ENCODE results near the gene WDR86.
A peak's percentile ranks its signal among the peaks of the same experiment; 100 is the strongest.

The WDR86 gene

GRCh38 chr7:151391358-151391730 is 18.5 kb downstream of the WDR86 start:
- no peak for DNase-seq (ENCODE audit: low read depth)

- DNase-seq (ENCODE audit: low read depth), result no peak
These were observed 19.1 kb downstream of the WDR86 start for GRCh38 chr7:151390598-151391357.

GRCh38 chr7:151389768-151390597 is 19.9 kb downstream of the WDR86 start:
- DNase-seq (ENCODE audit: low read depth), result no peak

- no peak for DNase-seq (ENCODE audit: low read depth)
These were observed 20.6 kb downstream of the WDR86 start for GRCh38 chr7:151389096-151389767.

- DNase-seq (ENCODE audit: low read depth), result no peak
These were observed 21.4 kb downstream of the WDR86 start for GRCh38 chr7:151388430-151388829.

GRCh38 chr7:151388007-151388297 is 21.9 kb downstream of the WDR86 start:
- DNase-seq (ENCODE audit: low read depth), result no peak

- no peak for DNase-seq (ENCODE audit: low read depth)
These were observed 22.5 kb downstream of the WDR86 start for GRCh38 chr7:151387161-151388006.

- no peak for DNase-seq (ENCODE audit: low read depth)
These were observed 23.3 kb downstream of the WDR86 start for GRCh38 chr7:151386301-151387160.

- no peak for DNase-seq (ENCODE audit: low read depth)
These were observed 24.1 kb downstream of the WDR86 start for GRCh38 chr7:151385626-151386300.

GRCh38 chr7:151384776-151385625 is 24.8 kb downstream of the WDR86 start:
- DNase-seq (ENCODE audit: low read depth), result no peak

- no peak for DNase-seq (ENCODE audit: low read depth)
These were observed 25.5 kb downstream of the WDR86 start for GRCh38 chr7:151384352-151384697.

- no peak for DNase-seq (ENCODE audit: low read depth)
These were observed 26.0 kb downstream of the WDR86 start for GRCh38 chr7:151383638-151384351.

GRCh38 chr7:151382079-151382885 is 27.6 kb downstream of the WDR86 start:
- DNase-seq (ENCODE audit: low read depth), result no peak

- peak; percentile 7 for DNase-seq (ENCODE audit: low read depth)
These were observed 28.3 kb downstream of the WDR86 start for GRCh38 chr7:151381348-151382078.

GRCh38 chr7:151381098-151381347 is 28.8 kb downstream of the WDR86 start:
- no peak for DNase-seq (ENCODE audit: low read depth)

- DNase-seq (ENCODE audit: low read depth), result no peak
These were observed 29.4 kb downstream of the WDR86 start for GRCh38 chr7:151380199-151381097.

All from activated T-cell treated with anti-CD3 and anti-CD28 coated beads for 24 hours (primary cell).